IMR-90 (cell line): ENCODE data around the gene KRTAP4-8. TPM values are rescaled to one million over a fixed set of nuclear protein-coding genes. Genes with fewer than 3 reads are reported as not detected.
"Not testable (repeated sequence)": the region's sequence is repeated elsewhere in the genome, so short reads cannot be mapped to it uniquely, and the experiment has no call there.

Experiments
- ATAC-seq: fragments of 200-7000 bp; cut with Tn5 transposase; 2 replicates; pipeline ENCODE4 v1.9.1; 2020; ENCODE audit warnings: low read depth, mild to moderate bottlenecking, moderate library complexity
- BruUV-seq: library from RNA; stranded (reverse); fragments of 400-500 nt; replicated peaks from 2 replicates; lab custom pipeline; 2021; lab: Mats Ljungman, UMichigan
- CTCF ChIA-PET: fragments of 300-600 bp; formaldehyde crosslinking; extraction: SDS; loops from one replicate; lab custom pipeline; 2021; ENCODE audit warnings: antibody characterized with exemption; lab: Yijun Ruan, JAX
- POLR2A ChIA-PET: fragments of 300-600 bp; sonication (Branson Sonifier 250); formaldehyde crosslinking; loops from one replicate; lab custom pipeline; 2022; ENCODE audit warnings: antibody characterized with exemption; ENCODE audit not compliant: unreplicated experiment; lab: Charles Lee
- DNase-seq: peaks from one replicate; pipeline ENCODE4 v3.0.0; 2013
- H2AFZ ChIP-seq: replicated peaks from 2 replicates; pipeline ENCODE3; 2013; ENCODE audit warnings: low read length, mild to moderate bottlenecking; ENCODE audit not compliant: poor library complexity
- H2AK5ac ChIP-seq: 2 replicates; pipeline ENCODE4 v1.6.1; 2013; ENCODE audit warnings: low read depth, low read length, inconsistent platforms
- H2AK9ac ChIP-seq: replicated peaks from 2 replicates; pipeline ENCODE3; 2013; ENCODE audit warnings: mild to moderate bottlenecking, low read depth, low read length, moderate library complexity; ENCODE audit not compliant: poor library complexity
- H2BK120ac ChIP-seq: 2 replicates; pipeline ENCODE4 v1.6.1; 2013; ENCODE audit warnings: low read depth, low read length, inconsistent platforms
- H2BK15ac ChIP-seq: 3 replicates; pipeline ENCODE4 v1.6.1; 2013; ENCODE audit warnings: low read depth, low read length, inconsistent platforms
- H2BK20ac ChIP-seq: 2 replicates; pipeline ENCODE4 v1.6.1; 2013; ENCODE audit warnings: low read depth, mild to moderate bottlenecking, inconsistent platforms, low read length, moderate library complexity
- H2BK5ac ChIP-seq: 2 replicates; pipeline ENCODE4 v1.6.1; 2013; ENCODE audit warnings: mild to moderate bottlenecking, low read depth, low read length, inconsistent platforms; ENCODE audit not compliant: poor library complexity, severe bottlenecking
- H3K14ac ChIP-seq: replicated peaks from 2 replicates; pipeline ENCODE4 v1.6.1; 2013; ENCODE audit warnings: low read depth, low read length, inconsistent platforms
- H3K18ac ChIP-seq: 2 replicates; pipeline ENCODE4 v1.6.1; 2013; ENCODE audit warnings: low read depth, low read length, control low read depth
- H3K23ac ChIP-seq: 2 replicates; pipeline ENCODE4 v1.6.1; 2013; ENCODE audit warnings: low read depth, low read length, inconsistent platforms
- H3K27ac ChIP-seq: 2 replicates; pipeline ENCODE4 v1.5.1; 2013; ENCODE audit warnings: mild to moderate bottlenecking, control low read depth, low read length; ENCODE audit not compliant: insufficient read depth
- H3K27me3 ChIP-seq: 2 replicates; pipeline ENCODE4 v1.6.1; 2013; ENCODE audit warnings: low read length; ENCODE audit not compliant: control insufficient read depth, insufficient read depth
- H3K36me3 ChIP-seq: 2 replicates; pipeline ENCODE4 v1.6.1; 2013; ENCODE audit warnings: low read length, mixed read lengths; ENCODE audit not compliant: control insufficient read depth, insufficient read depth
- H3K4ac ChIP-seq: 2 replicates; pipeline ENCODE4 v1.6.1; 2013; ENCODE audit warnings: low read depth, low read length, inconsistent platforms
- H3K4me1 ChIP-seq: 2 replicates; pipeline ENCODE4 v1.6.1; 2013; ENCODE audit warnings: low read length, mixed read lengths; ENCODE audit not compliant: control insufficient read depth, insufficient read depth
- H3K4me2 ChIP-seq: 2 replicates; pipeline ENCODE4 v1.6.1; 2013; ENCODE audit warnings: low read depth, mild to moderate bottlenecking, control low read depth, low read length, moderate library complexity
- H3K4me3 ChIP-seq: 2 replicates; pipeline ENCODE4 v1.5.1; 2013; ENCODE audit warnings: low read depth, mild to moderate bottlenecking, control low read depth, low read length, moderate library complexity; ENCODE audit not compliant: insufficient read depth
- H3K56ac ChIP-seq: 2 replicates; pipeline ENCODE4 v1.6.1; 2013; ENCODE audit warnings: low read length, inconsistent platforms; ENCODE audit not compliant: insufficient read depth; ENCODE audit errors: extremely low read depth
- H3K79me1 ChIP-seq, 2 experiments: 2 replicates each; pipeline ENCODE4 v1.6.1; 2013; ENCODE audit warnings: low read length in 2 of 2, inconsistent platforms in 1 of 2, low read depth in 1 of 2
- H3K9ac ChIP-seq: 2 replicates; pipeline ENCODE4 v1.6.1; 2013; ENCODE audit warnings: low read depth, low read length, control low read depth
- H3K9me1 ChIP-seq: 2 replicates; pipeline ENCODE4 v1.6.1; 2013; ENCODE audit warnings: low read length, inconsistent platforms; ENCODE audit not compliant: insufficient read depth
- H3K9me3 ChIP-seq: 2 replicates; pipeline ENCODE4 v1.6.1; 2013; ENCODE audit warnings: low read length; ENCODE audit not compliant: control insufficient read depth, insufficient read depth
- H4K20me1 ChIP-seq: 2 replicates; pipeline ENCODE4 v1.6.1; 2013; ENCODE audit warnings: low read length, inconsistent platforms; ENCODE audit not compliant: insufficient read depth
- H4K5ac ChIP-seq: 2 replicates; pipeline ENCODE4 v1.6.1; 2013; ENCODE audit warnings: mild to moderate bottlenecking, low read depth, low read length, control low read depth
- H4K8ac ChIP-seq, 2 experiments: 2 replicates each; pipeline ENCODE4 v1.6.1; 2013; ENCODE audit warnings: low read depth in 2 of 2, low read length in 2 of 2, control low read depth in 1 of 2, inconsistent platforms in 1 of 2
- H4K91ac ChIP-seq: 2 replicates; pipeline ENCODE4 v1.6.1; 2013; ENCODE audit warnings: low read depth, low read length, inconsistent platforms; ENCODE audit not compliant: insufficient read depth
- BHLHE40 ChIP-seq: fragments of 150-350 bp; IDR thresholded peaks from 2 replicates; pipeline ENCODE4 v1.6.1; 2016; ENCODE audit warnings: mild to moderate bottlenecking, low read depth, low read length
- FOS ChIP-seq: fragments of 150-350 bp; IDR thresholded peaks from 2 replicates; pipeline ENCODE4 v1.6.1; 2016; ENCODE audit warnings: low read depth, low read length
- MAZ ChIP-seq: IDR thresholded peaks from 2 replicates; pipeline ENCODE4 v1.6.1; 2012; ENCODE audit warnings: low read depth, mild to moderate bottlenecking, low read length, improper control_type of control experiment, moderate library complexity, borderline replicate concordance
- SMC3 ChIP-seq: fragments of 150-350 bp; IDR thresholded peaks from 2 replicates; pipeline ENCODE4 v1.6.1; 2016; ENCODE audit warnings: low read depth, mild to moderate bottlenecking, antibody characterized with exemption, low read length, moderate library complexity
- WGBS, 2 experiments: methylation state at CpG; one replicate each; pipeline versions ENCODE4 v1.1.5 to v1.1.7; 2013; ENCODE audit warnings: missing lambda C conversion rate in 2 of 2; ENCODE audit not compliant: insufficient read length in 1 of 2; ENCODE audit errors: extremely low coverage in 2 of 2; 5-methylcytosine and 5-hydroxymethylcytosine counted together
- dilution Hi-C: fragments of 300-500 bp; cut with HindIII; formaldehyde crosslinking; loops from one replicate; pipeline ENCODE4 v1.14.3; 2018; ENCODE audit warnings: low sequenced_read_pairs; ENCODE audit not compliant: unreplicated experiment
- in situ Hi-C: fragments of 300-500 bp; cut with MboI; formaldehyde crosslinking; loops from 3 replicates; pipeline ENCODE4 v1.14.3; 2019; ENCODE audit warnings: low sequenced_read_pairs, inconsistent platforms, mixed read lengths
- intact Hi-C: fragments of 100-400 bp; cut with micrococcal nuclease; formaldehyde crosslinking; loops from 2 replicates; pipeline ENCODE4 v1.10.0; 2022
- polyA plus RNA-seq, 3 experiments: library from polyadenylated mRNA; depleted of rRNA; stranded (reverse); fragments of >200 nt; gene quantifications; 2 replicates each; pipeline ENCODE4 v1.2.3, GENCODE V29; 2012; ENCODE audit warnings: low replicate concordance in 1 of 3
- total RNA-seq: library from RNA; depleted of rRNA; stranded (reverse); fragments of >200 nt; gene quantifications from 2 replicates; pipeline ENCODE4 v1.2.3, GENCODE V29; 2012

KRTAP4-8 gene
- total and polyA plus RNA-seq, 2 of the 4 experiments (the other 2 are of a cell fraction): not detected

- H4K20me1 ChIP-seq: no peaks in the 10 kb centered on the region
- H2BK20ac ChIP-seq: peak overlapping the region; percentile 38; the same call in 1 of the 2 replicates
- H2AFZ ChIP-seq: no peak overlapping the region
- intact Hi-C loops: loop anchor here (5.0 kb wide), 1 partner anchor 100 kb away; no protein-coding TSS in a partner anchor
- H3K9me1 ChIP-seq: peaks cover 2% of the 10 kb centered on the region; the same call in 1 of the 2 replicates
- H3K9ac ChIP-seq: no peak overlapping the region
- TF ChIP-seq SMC3 (no peak), MAZ (no peak), FOS (no peak), BHLHE40 (no peak)
- no peak overlapping the region; the same call in 1 of the 2 replicates for H3K14ac ChIP-seq
- H3K36me3 ChIP-seq: no peaks in the 10 kb centered on the region
- peak overlapping the region; percentile 40; the same call in 1 of the 2 replicates for H3K18ac ChIP-seq
- H2AK5ac ChIP-seq: peak overlapping the region; percentile 72
- H3K4me3 ChIP-seq: no peak overlapping the region
- H3K9me3 ChIP-seq: no peaks in the 10 kb centered on the region
- DNase-seq: no peak
- H3K56ac ChIP-seq: no peak overlapping the region
- H3K27ac ChIP-seq: no peak overlapping the region
- ATAC-seq: no peak
- H3K4me2 ChIP-seq: no peak overlapping the region
- no peak overlapping the region for H2AK9ac ChIP-seq
- peak overlapping the region; percentile 95; the same call in 1 of the 2 replicates for H2BK120ac ChIP-seq
- no TSS peak for BruUV-seq
- peak overlapping the region; percentile 45; the same call in 1 of the 3 replicates for H2BK15ac ChIP-seq
- H2BK5ac ChIP-seq: peak overlapping the region; percentile 26
- H3K79me1 ChIP-seq: no peaks in the 10 kb centered on the region
- H4K5ac ChIP-seq: no peak overlapping the region
- WGBS, 2 experiments: no CpG with 5 or more reads among the region's 1 CpG
- peak overlapping the region; percentile 34; the same call in 1 of the 2 replicates for H3K4ac ChIP-seq
- POLR2A ChIA-PET: interaction anchor here (0.6 kb wide), 1 partner anchor 410 kb away, joined by 12 read pairs; no protein-coding TSS in a partner anchor
- H4K8ac ChIP-seq: peak overlapping the region in 1 of 2 experiments; percentile 21; a peak in 1 of 4 replicates
- in situ Hi-C loops: no loop called here
- no peak overlapping the region for H4K91ac ChIP-seq
- peaks cover 16% of the 10 kb centered on the region for H3K4me1 ChIP-seq
- no peaks in the 10 kb centered on the region for H3K27me3 ChIP-seq
- dilution Hi-C loops: no loop called here
- H3K23ac ChIP-seq: no peak overlapping the region
- CTCF ChIA-PET: no interaction called here
These were observed 40.4 kb downstream of the KRTAP4-8 start for GRCh38 chr17:41057547-41057946.

- dilution Hi-C loops, H3K9ac ChIP-seq, H3K36me3 ChIP-seq, H2AFZ ChIP-seq, H3K9me1 ChIP-seq, H3K79me1 ChIP-seq, DNase-seq, H3K4me3 ChIP-seq, H3K27ac ChIP-seq, H3K4me2 ChIP-seq, BruUV-seq, H2AK9ac ChIP-seq, CTCF ChIA-PET, H4K20me1 ChIP-seq, H3K4me1 ChIP-seq, POLR2A ChIA-PET, ATAC-seq, H3K9me3 ChIP-seq, H3K27me3 ChIP-seq, in situ Hi-C loops, H3K23ac ChIP-seq: not testable (repeated sequence)
- H2AK5ac ChIP-seq: peak within 1 kb of the TSS; percentile 74
- peak within 1 kb of the TSS; percentile 60; the same call in 1 of the 2 replicates for H3K18ac ChIP-seq
- H4K5ac ChIP-seq: peak within 1 kb of the TSS; percentile 42; the same call in 1 of the 2 replicates
- WGBS, 2 experiments: no CpG with 5 or more reads among the region's 6 CpGs
- peak within 1 kb of the TSS; percentile 50; the same call in 1 of the 2 replicates for H3K56ac ChIP-seq
- peak within 1 kb of the TSS; percentile 12 to 20; a peak in 2 of 4 replicates for H4K8ac ChIP-seq
- H3K4ac ChIP-seq: peak within 1 kb of the TSS; percentile 49
- peak within 1 kb of the TSS; percentile 87; the same call in 1 of the 3 replicates for H2BK15ac ChIP-seq
- H2BK5ac ChIP-seq: peak within 1 kb of the TSS; percentile 61
- 0 out of 2 replicates have a peak within 1 kb of the TSS, but pooled peaks have one; percentile 25 for H3K14ac ChIP-seq
- H4K91ac ChIP-seq: peak within 1 kb of the TSS; percentile 72
- H2BK20ac ChIP-seq: peak within 1 kb of the TSS; percentile 75
- intact Hi-C loops: loop anchor here (5.0 kb wide), 1 partner anchor 98 kb away; no protein-coding TSS in a partner anchor
- peak within 1 kb of the TSS; percentile 45 for H2BK120ac ChIP-seq
These were observed 42.8 kb downstream of the KRTAP4-8 start, which contains the start of gene KRTAP2-2 for GRCh38 chr17:41055130-41055529. KRTAP2-2 (minus strand) TSS chr17:41055230; CDS start chr17:41055211, 19 bp downstream.
